Lung (tissue), 12 donors: ENCODE measurements around the gene MCTP1. TPM values are rescaled to one million over a fixed set of nuclear protein-coding genes. Genes with fewer than 3 reads are reported as not detected.

ENCODE experiments used
- ATAC-seq: fragments of 200-7000 bp; cut with Tn5 transposase; one replicate; pipeline ENCODE4 v1.9.1; 2020; ENCODE audit warnings: moderate number of reproducible peaks; ENCODE audit not compliant: insufficient read depth, low FRiP score
- DNase-seq, 3 donors: peaks; one replicate each; pipeline ENCODE4 v3.0.0-alpha.2; 2013 to 2017
- H3K27ac ChIP-seq, 2 donors: one replicate each; pipeline ENCODE4 v1.5.1; 2013; ENCODE audit warnings: mild to moderate bottlenecking in 2 of 2, moderate library complexity in 2 of 2, control low read depth in 1 of 2, inconsistent platforms in 1 of 2, low read depth in 1 of 2, low read length in 1 of 2
- H3K27me3 ChIP-seq, 3 donors: one replicate each; pipeline ENCODE4 v1.5.1; 2013; ENCODE audit warnings: low read length in 2 of 3; ENCODE audit not compliant: control insufficient read depth in 3 of 3, insufficient read depth in 3 of 3
- H3K36me3 ChIP-seq, 4 donors: one replicate each; pipeline ENCODE4 v1.5.1; 2013; ENCODE audit warnings: low read length in 4 of 4, mild to moderate bottlenecking in 1 of 4, moderate library complexity in 1 of 4; ENCODE audit not compliant: control insufficient read depth in 4 of 4, insufficient read depth in 4 of 4
- H3K4me1 ChIP-seq, 5 donors: one replicate each; pipeline ENCODE4 v1.5.1; 2013; ENCODE audit warnings: low read length in 5 of 5, mild to moderate bottlenecking in 2 of 5, moderate library complexity in 1 of 5; ENCODE audit not compliant: control insufficient read depth in 5 of 5, insufficient read depth in 5 of 5
- H3K4me3 ChIP-seq: one replicate; pipeline ENCODE4 v1.5.1; 2013; ENCODE audit warnings: mild to moderate bottlenecking, control low read depth, moderate library complexity
- H3K9ac ChIP-seq, 2 donors: one replicate each; pipeline ENCODE4 v1.5.1; 2013; ENCODE audit warnings: low read length in 2 of 2, control low read depth in 1 of 2; ENCODE audit not compliant: insufficient read depth in 1 of 2
- H3K9me3 ChIP-seq, 4 donors: one replicate each; pipeline ENCODE4 v1.5.1; 2013; ENCODE audit warnings: low read length in 3 of 4, mild to moderate bottlenecking in 1 of 4, moderate library complexity in 1 of 4; ENCODE audit not compliant: control insufficient read depth in 4 of 4, insufficient read depth in 3 of 4
- CTCF ChIP-seq: IDR thresholded peaks from 2 replicates; pipeline ENCODE4 v1.5.1; 2012; ENCODE audit warnings: mild to moderate bottlenecking; ENCODE audit errors: control extremely low read depth, extremely low read depth
- WGBS, 2 donors: extraction: QIAGEN DNeasy Blood & Tissue Kit; methylation state at CpG; one replicate each; pipeline ENCODE4 v1.1.7; 2013; 5-methylcytosine and 5-hydroxymethylcytosine counted together
- polyA plus RNA-seq, 2 donors: library from polyadenylated mRNA; stranded (reverse); fragments of 200-250 nt; gene quantifications; one replicate each; pipeline ENCODE4 v1.2.1, GENCODE V29; 2013
- total RNA-seq, 2 donors: library from RNA; depleted of rRNA in 1 of 2; stranded (reverse); fragments of >200 nt in 1 of 2; gene quantifications; one replicate each; pipeline ENCODE4 v1.2.1, GENCODE V29; 2014 to 2021
- donor health status: control.
- donor health status: control.
- donor health status: Bipolar disorder and iron deficiency.
- donor health status: healthy.
- donor health status: DM: yes; HTN: yes; CAD: no.

MCTP1 gene
- total and polyA plus RNA-seq, 4 donors = 5.8 to 34.8 (median 27.4) TPM

GRCh38 chr5:94841598-94842322, 443.1 kb downstream of the MCTP1 start:
- H3K36me3 ChIP-seq = peaks cover 0 to 1% (median 0%) of the 10 kb centered on the region in 4 donors
- 81% methylated on average over 4 of the region's 4 CpGs for WGBS, 2 donors
- H3K9me3 ChIP-seq = no peaks in the 10 kb centered on the region
- TF ChIP-seq CTCF = no peak
- no peaks in the 10 kb centered on the region for H3K27me3 ChIP-seq
- H3K4me1 ChIP-seq = no peaks in the 10 kb centered on the region
- no peak for ATAC-seq
- H3K27ac ChIP-seq = no peak overlapping the region
- no peak overlapping the region for H3K9ac ChIP-seq
- no peak for DNase-seq
- H3K4me3 ChIP-seq = no peak overlapping the region

- DNase-seq (peak in 1 of 3 donors; percentile 9), ATAC-seq (no peak)
- Histone ChIP-seq H3K27me3 (no peaks in the 10 kb centered on the region), H3K27ac (no peak overlapping the region), H3K9me3 (no peaks in the 10 kb centered on the region), H3K36me3 (peaks cover 0 to 3% (median 0%) of the 10 kb centered on the region in 4 donors), H3K9ac (no peak overlapping the region), H3K4me3 (no peak overlapping the region), H3K4me1 (no peaks in the 10 kb centered on the region)
- WGBS, 2 donors = 68 to 80% methylated on average over 2 of the region's 2 CpGs
- no peak for TF ChIP-seq CTCF
Measured at GRCh38 chr5:94833851-94834250, 451.0 kb downstream of the MCTP1 start.

GRCh38 chr5:94832685-94833084, 452.2 kb downstream of the MCTP1 start:
- no peak for ATAC-seq
- TF ChIP-seq CTCF = no peak
- 82 to 86% methylated on average over 4 of the region's 4 CpGs for WGBS, 2 donors

More at GRCh38 chr5:94832685-94833084, 452.2 kb downstream of the MCTP1 start:
- no peak for DNase-seq
- Histone ChIP-seq H3K9ac (no peak overlapping the region), H3K36me3 (peaks cover 0 to 8% (median 0%) of the 10 kb centered on the region in 4 donors), H3K4me3 (no peak overlapping the region), H3K27ac (no peak overlapping the region), H3K4me1 (no peaks in the 10 kb centered on the region), H3K27me3 (no peaks in the 10 kb centered on the region), H3K9me3 (no peaks in the 10 kb centered on the region)
